GM21576 (cell line): ENCODE measurements around the gene CDK11B.
"Not testable (repeated sequence)": the region's sequence is repeated elsewhere in the genome, so short reads cannot be mapped to it uniquely, and the experiment has no call there.

Source experiments
- ATAC-seq: cut with Tn5 transposase; IDR thresholded peaks from one replicate; pipeline ENCODE4 v1.9.1; 2021; ENCODE audit warnings: mild to moderate bottlenecking, moderate library complexity; ENCODE audit not compliant: unreplicated experiment

Gene CDK11B

DNA sequence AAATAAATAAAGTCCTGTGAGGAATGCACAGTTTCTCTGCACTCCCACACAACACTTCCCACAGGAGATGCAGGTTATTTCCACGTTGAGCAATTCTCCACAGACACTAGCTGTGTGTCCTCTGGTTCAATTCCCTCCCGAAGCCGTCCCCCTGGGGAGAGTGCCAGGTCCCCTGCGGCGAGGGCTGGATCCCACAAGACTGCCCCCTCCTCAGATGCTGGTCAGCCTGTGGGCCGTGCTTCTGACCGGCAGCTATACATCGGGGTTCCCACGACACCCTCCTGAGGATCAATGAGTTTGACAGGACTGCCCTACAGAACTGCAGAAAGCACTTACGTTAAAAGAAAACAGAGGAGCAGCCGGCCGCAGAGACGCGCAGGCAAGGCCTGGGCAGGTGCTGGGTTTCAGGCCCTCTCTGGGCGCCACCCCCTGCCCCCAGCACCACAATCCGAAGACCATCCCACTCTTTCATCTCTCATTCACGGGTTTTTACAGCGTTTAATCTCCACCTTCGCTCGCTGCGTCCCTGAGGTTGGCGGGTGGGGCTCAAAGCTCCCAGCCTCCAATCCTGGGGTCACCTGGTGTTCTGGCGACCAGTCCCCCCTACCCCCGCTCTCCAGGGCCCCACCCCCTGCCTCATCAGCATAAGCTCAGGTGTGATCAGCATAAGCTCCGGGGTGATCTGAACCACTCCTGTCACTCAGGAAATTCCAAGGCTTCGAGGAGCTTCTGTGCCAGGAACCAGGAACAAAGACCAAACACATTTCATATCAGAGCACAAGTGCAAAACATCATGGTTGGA, 24.5 kb upstream of the CDK11B start:
- no peak for ATAC-seq

DNA sequence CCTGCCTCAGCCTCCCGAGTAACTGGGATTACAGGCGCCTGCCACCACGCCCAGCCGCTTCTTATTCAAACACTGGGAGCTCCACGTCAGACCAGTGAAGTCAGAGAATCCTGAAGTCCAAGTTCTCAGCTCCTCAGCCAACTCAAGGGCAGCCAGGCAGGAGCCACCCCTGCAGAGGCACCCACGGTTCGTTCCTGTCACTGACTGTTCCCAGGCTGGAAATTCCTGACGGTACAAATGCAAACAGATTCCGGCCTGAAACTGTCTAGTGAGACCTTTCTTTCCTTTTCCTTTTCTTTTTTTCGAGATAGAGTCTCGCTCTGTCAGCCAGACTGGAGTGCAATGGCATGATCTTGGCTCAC, 22.1 kb upstream of the CDK11B start:
- no peak for ATAC-seq

DNA sequence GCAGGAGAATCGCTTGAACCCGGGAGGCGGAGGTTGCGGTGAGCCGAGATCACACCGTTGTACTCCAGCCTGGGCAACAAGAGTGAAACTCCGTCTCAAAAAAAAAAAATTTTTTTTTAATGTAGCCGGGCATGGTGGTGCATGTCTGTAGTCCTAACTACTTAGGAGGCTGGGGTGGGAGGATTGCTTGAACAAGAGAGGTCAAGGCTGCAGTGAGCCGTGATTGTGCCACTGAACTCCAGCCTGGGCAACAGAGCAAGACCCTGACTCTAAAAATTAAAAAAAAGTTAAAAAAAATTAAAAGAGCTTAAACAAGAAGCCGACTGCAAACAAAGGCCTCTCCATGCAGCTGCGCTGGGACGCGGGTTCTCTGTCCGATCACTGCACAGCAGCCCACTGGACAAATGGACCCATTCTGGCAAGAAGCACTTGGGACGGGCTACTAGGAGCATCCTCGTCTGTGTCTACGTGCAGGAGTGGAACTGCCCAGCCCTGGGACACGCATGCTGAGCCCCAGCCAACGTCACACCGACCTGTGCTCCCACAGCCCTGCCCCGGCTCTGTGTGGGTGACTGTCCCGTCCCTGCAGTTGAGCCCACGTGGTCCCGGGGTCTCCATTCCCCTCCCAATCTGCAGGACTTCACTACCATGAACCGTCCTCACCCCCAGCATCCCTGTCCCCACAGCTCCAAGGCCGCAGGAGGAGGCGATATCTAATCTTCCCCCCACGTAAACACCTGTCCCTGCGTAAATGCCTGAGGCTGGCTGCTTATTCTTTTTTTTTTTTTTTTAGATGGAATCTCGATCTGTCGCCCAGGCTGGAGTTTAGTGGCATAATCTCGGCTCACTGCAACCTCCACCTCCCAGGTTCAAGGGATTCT, 21.5 kb upstream of the CDK11B start:
- ATAC-seq = no peak

DNA sequence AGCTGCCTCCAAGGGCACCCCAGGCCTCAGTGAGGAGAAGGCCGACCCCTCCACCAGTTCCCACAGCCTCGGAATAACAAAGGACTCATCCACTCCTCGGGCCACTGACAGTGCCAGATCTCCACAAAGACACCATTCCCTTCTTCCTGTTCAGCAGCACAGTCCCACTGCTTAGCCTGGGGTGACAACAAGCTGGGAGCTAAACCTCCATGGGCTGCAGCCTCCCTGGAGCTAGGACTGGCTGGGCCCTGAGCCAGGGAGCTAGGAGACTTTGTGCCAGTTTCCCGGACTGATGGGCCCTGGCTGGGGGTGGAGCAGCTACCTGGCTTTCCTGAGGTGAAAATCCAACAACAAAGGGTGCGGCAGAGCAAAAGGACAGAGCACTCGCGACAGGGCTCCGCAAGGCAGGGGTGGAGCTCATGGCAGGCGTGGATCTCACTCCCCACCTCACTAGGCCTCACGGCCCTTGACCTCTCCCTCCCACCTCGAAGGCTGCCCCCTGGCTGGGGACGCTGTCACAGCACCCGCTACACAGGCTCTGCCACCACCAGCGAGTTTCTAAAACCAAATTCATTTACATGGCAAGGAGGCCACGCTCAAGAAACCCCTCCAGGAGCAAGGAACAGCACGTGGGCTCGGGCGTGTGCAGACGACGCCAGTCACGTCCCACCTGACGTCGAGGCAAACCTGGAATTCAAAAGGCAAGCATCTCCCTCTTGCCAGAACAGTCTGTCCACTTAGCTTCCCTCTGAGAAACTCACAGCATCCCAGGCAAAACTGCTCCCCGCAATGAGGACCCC, 20.0 kb upstream of the CDK11B start:
- ATAC-seq = no peak

DNA sequence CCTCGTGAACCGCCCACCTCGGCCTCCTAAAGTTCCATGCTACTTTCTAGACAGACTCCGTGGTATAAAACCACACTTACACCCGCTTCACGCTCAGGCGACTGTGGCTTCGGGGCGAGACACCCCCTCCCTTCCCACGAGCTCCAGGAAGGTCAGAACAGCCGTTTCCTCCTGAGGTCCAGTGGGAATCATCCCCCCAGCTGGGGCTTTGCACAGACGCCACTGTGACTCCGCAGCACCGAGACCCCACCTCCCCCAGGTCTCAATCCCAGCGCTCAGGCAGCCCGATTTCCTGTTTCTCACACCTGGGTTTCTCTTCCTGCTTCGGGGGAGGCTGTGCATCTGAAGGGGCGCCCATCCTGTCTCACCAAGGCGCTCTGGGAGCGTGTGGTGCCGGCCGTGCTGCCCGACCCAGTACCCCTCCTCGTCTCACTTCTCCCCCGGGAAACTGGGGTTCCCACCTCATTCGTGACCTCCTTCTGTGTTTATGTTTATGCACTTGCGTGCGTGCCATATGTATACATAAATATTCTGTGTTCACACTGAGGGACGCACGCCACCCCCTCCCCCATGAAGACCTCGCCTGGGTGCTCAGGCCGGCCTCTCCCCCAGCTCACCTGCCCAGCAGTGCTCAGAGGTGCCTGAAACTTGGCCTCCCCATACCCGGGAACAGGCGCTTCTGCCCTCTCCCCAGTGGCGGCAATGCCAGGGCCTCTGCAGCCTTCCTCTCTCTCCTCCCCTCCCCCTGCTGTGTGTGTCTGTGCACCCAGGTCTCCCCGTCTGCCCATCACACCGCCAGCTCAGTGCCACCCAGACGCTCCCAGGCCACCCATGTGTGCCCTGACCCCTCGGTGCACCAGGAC, 19.1 kb upstream of the CDK11B start:
- ATAC-seq = peak; percentile 60

DNA sequence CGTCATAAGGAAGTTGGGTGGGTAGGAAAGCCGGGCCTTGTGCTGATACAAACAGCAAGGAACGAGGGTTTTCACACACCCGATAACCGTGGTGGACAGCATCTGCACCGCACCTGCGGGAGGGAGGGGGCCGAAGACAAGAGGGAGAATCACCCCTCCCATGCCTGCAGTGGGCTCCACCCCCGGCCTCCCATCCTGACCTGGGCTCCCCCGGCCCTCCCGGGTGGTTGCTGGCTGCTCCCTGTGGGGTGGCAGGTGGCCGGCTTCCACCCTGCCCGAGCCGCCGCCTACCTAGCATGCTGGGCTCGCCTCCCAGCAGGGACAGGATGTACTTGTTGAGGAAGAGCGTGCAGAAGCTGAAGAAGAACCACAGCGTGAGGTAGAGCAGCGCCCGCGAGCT, 17.3 kb upstream of the CDK11B start:
- ATAC-seq = not testable (repeated sequence)

DNA sequence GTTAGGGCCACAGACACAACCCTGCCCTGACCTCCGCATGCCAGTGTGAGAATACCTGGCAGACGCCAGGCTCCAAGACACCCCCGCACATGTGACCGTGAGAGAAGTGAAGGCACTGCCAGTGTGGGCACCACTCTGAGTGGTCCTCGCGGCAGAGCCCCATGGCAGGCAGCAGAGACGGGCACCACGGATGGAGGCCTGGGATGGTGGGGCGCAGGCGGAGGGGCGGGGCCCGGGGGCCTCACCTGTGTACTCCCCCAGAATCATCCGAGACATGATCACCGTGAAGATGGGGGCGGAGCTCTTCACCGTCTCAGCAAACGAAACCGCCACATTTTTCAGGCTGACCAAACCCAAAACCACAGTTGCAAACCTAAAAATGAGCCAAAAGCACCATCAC, 16.4 kb upstream of the CDK11B start:
- not testable (repeated sequence) for ATAC-seq

DNA sequence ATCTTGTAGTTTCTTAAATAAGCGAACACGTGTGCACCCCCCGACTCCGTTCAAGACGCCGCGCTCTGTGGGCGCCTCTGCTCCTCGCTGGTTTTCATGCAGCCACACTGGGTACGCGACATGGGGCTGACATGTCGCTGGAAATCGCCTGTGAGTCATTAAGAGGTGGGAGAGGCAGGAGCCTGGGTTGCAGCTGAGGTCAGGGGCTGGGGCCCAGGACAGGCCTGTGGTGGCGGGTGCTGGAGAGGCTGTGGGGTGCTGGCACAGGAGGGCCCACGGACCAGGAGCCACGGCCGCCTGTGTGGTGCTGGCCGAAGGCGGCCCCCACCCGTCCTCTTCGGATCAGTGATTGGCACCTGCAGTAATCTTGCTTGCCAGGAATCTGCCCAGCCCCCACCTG, 16.0 kb upstream of the CDK11B start:
- not testable (repeated sequence) for ATAC-seq

DNA sequence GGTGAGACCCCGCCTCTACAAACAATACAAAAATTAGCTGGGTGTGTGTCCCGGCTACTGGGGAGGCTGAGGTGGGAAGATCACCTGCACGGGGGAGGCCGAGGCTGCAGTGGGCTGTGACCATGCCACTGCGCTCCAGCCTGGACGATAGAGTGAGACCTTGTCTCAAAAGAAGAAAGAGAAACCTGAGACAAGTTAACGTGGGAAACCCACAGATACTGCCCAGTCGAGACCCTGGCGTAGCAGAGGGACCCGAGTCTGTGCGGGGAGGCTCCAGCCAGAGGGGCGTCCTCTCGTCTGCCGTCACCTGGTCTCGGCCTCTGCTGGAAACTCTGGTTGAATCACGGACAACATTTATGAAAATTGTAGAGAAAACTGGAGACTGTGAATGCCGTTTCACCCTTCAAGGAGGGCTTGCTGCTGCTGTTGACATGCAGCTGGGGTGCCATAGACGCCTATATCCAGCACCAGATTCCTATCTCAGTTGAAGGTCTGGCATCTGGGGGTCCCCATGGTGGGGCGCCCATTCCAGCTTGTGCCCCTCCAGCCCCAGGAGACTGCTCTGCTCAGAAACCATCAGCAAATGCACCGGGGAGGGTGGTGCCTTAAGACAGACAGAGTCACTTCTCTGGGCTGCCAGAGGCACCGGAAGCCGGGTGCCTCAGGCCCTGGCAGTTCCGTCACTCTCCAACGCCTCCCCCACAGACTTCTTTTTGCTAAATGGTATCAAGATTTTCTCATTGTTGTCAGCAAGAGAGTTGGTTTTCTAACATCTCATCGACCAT, 13.6 kb upstream of the CDK11B start:
- no peak for ATAC-seq

DNA sequence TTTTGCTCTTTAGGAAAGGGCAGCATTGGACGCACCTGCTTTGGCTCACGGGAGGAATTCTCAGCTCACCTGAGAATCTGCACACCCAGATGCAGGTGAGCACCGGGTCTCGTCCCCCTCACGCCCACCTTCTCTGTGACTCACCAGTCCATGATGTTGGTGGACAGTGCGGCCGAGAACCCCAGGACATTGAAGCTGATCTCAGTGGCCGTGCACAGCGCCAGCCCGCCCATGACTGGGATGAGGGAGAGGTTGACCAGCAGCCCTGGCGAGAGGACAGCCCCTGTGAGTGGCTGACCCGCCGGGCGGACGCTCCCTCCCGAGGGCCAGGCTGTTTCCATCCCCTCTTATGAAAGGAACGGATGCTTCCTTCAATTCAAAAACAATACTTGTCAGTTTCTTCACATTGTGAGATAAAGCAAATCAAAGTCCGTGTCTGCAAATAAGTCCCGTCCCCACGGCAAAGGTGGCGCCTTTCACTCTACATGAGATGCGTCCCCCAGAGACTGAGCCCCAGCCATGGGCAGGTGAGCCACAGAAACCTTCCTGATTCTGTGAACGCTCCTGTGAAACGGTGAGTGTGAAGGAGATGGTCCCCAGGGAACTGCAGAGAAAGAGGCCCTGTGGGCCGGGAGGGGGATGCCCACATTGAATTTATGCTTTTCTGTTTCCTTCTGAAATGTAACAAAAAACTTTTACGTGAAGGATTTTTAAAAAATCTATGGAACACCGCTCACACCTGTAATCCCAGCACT, 12.7 kb upstream of the CDK11B start:
- ATAC-seq = no peak

DNA sequence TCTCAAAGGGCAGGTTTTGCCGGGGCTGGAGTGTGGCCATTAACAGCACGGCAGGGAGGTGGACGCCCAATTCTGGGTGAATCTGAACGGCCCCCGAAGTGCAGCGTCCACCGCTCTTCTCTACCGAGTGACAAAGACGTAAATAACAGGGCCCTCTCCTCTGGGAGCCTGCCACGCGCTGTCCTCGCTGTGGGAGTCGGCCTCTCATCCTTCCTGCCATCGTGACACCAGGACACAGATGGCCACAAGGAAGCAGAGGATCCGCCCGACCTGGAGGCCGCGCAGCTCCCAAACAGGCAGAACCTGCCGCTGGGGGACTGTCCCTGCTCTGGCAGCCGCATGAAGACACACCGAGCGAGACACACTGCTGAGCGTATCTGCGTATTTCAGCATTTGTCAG, 12.1 kb upstream of the CDK11B start:
- no peak for ATAC-seq

DNA sequence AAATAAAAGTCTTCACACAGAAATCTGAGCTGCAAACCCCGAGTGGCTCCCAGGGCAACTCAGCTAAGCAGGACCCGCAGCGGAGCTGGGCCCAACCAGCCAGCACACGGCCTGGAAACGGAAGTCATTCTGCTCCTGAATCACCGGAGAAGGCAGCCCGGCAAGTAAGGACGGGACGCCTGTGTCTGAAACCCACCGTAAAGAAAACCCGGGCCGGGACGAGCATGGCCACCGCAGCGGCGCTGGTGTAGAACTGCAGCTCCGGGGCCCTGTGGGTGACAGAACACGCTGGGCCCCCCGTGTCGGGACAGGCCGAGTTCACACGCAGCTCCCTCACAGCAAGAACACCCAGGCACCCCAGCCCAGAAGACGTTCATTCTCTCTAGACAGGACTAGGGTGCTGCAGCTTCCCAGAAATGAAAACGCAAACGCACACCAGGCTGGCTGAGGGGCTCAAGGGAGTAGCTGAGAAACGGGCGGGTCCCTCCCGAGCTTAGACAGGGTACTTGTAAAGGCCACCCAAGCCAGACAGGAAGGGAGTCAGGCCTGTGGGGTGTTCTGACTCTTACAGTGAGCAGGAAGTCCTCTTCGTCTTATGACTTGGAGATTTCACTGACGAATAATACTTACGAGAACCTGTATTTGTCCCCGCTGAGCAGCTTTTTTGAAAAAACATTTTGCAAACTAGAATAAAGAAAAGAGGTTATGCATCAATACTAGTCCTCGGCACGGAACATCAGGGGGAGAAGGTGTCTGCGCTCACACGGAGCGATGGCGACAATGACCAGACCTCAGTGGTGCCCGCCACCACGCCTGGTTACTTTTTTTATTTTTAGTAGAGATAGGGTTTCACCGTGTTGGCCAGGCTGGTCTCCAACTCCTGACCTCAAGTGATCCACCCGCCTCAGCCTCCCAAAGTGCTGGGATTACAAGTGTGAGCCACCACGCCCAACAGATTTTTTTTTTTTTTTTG, 10.9 kb upstream of the CDK11B start:
- no peak for ATAC-seq

DNA sequence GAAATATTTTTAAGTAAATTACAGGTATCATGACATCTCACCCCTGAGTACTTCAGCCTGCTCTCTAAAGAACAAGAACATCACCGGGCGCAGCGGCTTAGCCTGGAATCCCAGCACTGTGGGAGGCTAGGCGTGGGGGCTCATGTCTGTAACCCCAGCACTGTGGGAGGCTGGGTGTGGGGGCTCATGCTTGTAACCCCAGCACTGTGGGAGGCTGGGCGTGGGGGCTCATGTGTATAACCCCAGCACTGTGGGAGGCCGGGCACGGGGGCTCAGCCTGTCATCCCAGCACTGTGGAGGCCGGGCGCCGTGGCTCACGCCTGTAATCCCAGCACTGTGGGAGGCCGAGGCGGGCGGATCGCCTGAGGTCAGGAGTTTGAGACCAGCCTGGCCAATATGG, 7.7 kb upstream of the CDK11B start:
- ATAC-seq = no peak

DNA sequence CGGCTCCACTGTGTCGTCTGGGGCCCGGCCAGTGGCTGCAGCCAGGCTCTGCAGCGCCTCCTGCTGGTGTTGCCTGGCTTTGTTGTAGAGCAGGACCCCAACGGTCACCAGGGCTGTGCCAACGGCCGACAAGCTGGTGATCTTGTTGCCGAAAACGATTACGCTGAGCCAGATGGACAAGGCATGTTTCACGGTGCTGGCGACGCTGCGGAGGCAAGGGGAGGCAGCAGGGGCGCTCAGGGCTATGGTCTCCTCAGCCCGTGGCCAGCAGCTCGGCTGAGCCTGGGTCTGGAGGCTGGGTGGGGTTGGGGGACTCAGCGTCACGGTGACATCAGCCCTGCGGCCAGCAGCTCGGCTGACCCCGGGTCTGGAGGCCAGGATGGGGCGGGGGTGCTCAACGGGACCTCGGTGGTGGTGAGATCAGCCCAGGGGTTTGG, 7.0 kb upstream of the CDK11B start:
- no peak for ATAC-seq

DNA sequence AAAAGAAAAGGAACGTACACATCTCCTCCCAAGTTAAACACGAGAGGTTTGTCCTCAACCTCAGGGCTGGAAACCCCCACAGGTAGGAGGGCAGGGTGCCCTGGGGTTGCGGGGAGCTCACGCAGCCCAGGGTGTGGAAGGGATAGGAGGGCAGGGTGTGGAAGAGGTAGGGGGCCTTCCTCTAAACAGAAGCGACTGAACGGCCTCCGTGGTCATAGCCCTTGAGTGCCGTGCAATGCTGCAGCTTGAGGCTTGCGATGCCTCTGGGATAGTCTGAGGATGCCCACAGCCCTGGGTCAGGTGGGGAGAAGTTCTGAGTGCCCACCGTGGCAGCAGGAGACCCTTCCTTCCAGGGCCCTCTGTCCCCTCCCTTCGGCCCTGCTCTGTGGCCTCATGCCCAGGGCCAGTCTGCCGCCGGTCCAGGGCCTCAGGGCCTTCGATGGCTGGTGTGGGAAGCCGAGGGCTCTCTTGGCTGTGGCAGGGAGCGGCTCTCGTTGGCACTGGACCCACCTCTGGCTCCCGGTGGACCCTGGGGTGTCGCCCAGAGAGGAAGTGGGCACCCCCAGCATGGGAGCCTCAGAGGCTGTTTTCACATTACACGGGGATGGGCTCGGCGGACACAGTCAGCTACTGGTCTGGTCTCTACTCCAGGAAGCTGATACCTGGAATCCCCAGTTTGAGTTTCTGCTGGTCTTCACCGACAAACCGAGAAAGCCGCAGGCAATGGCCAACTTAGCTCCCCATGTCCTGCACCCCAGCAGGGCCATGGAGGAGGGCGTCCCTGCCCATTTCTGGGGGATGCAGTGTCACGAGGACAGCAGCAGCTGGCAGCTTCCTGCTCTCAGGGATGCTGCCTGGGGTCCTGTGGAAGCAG, 6.4 kb upstream of the CDK11B start:
- no peak for ATAC-seq

DNA sequence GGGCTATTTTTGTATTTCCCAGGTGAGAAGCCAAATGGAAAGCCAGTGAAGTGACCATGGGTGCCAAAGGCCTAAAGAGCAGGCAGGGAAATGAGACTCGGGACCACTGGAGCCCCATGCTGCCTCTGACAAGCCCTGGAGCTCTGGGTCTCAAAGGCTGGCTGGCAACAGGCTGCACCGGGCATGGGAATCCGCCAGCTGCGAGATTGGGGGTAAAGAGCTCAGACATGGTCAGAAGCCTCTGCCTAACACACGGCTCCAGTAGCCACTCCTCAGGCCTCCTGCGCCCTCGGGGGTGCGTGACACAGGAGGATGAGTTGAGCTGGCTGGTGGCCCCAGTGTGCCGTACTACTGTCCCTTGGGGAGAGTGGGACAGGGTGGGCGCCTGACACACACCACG, 5.5 kb upstream of the CDK11B start:
- not testable (repeated sequence) for ATAC-seq
